ENCODE data around the gene RAP1GAP2.

The RAP1GAP2 gene

DNA sequence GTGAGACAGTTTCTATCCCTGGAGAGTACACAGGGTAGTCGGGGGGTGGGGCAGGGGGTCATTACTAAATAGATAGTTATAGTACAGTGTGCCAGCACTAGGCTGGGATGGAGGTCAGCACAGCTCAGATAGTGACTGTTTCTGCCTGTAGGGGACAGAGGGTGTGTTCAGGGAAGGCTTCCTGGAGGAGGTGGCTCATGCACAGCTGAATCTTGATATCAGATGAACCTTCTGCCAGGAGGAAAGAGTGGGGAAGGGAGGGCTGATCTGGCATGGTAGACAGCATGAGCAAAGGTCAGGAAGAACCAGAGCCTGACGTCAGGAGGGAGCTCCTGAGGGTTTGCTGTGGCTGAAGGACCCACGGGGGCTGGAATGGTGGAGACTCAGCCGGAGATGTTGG, 210.6 kb downstream of the RAP1GAP2 start:
- Histone ChIP-seq H3K4me3 (ENCODE audit: low read depth, low read length) (no peak overlapping the region), H3K36me3 (peaks cover 32% of the 10 kb centered on the region), H3K4me1 (peaks cover 26% of the 10 kb centered on the region), H3K27me3 (no peaks in the 10 kb centered on the region), H3K9me3 (no peaks in the 10 kb centered on the region)
- no peak for DNase-seq
- TF ChIP-seq, protein P1, sequence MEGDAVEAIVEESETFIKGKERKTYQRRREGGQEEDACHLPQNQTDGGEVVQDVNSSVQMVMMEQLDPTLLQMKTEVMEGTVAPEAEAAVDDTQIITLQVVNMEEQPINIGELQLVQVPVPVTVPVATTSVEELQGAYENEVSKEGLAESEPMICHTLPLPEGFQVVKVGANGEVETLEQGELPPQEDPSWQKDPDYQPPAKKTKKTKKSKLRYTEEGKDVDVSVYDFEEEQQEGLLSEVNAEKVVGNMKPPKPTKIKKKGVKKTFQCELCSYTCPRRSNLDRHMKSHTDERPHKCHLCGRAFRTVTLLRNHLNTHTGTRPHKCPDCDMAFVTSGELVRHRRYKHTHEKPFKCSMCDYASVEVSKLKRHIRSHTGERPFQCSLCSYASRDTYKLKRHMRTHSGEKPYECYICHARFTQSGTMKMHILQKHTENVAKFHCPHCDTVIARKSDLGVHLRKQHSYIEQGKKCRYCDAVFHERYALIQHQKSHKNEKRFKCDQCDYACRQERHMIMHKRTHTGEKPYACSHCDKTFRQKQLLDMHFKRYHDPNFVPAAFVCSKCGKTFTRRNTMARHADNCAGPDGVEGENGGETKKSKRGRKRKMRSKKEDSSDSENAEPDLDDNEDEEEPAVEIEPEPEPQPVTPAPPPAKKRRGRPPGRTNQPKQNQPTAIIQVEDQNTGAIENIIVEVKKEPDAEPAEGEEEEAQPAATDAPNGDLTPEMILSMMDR (IDR thresholded peaks at IDR 0.05; ENCODE audit: low read depth, low read length), result no peak

DNA sequence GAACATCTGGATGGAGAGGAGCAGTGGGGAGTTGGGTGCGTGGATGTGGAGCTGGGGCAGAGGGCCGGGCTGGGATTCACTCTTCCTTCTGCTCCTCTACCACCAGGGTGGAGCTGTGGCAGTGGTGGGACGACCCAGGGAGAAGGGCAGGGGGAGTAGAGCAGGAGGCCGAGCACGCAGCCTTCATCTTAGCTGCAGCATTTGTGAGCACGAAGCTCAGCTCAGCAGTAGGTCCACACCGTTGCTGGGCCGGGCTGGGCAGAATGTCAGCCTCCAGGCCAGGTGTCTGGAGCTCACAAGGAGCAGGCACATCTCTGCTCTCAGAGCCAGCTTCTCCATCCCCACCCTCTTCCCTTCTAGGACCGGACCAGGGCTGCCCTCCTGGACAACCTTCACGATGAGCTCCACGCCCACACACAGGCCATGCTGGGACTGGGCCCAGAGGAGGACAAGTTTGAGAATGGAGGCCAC, 211.4 kb downstream of the RAP1GAP2 start:
- Histone ChIP-seq H3K4me1 (peaks cover 22% of the 10 kb centered on the region), H3K27me3 (no peaks in the 10 kb centered on the region), H3K4me3 (ENCODE audit: low read depth, low read length) (no peak overlapping the region), H3K36me3 (peaks cover 31% of the 10 kb centered on the region), H3K9me3 (no peaks in the 10 kb centered on the region)
- no peak for DNase-seq
- TF ChIP-seq, protein P1 (IDR thresholded peaks at IDR 0.05; ENCODE audit: low read depth, low read length), result no peak

DNA sequence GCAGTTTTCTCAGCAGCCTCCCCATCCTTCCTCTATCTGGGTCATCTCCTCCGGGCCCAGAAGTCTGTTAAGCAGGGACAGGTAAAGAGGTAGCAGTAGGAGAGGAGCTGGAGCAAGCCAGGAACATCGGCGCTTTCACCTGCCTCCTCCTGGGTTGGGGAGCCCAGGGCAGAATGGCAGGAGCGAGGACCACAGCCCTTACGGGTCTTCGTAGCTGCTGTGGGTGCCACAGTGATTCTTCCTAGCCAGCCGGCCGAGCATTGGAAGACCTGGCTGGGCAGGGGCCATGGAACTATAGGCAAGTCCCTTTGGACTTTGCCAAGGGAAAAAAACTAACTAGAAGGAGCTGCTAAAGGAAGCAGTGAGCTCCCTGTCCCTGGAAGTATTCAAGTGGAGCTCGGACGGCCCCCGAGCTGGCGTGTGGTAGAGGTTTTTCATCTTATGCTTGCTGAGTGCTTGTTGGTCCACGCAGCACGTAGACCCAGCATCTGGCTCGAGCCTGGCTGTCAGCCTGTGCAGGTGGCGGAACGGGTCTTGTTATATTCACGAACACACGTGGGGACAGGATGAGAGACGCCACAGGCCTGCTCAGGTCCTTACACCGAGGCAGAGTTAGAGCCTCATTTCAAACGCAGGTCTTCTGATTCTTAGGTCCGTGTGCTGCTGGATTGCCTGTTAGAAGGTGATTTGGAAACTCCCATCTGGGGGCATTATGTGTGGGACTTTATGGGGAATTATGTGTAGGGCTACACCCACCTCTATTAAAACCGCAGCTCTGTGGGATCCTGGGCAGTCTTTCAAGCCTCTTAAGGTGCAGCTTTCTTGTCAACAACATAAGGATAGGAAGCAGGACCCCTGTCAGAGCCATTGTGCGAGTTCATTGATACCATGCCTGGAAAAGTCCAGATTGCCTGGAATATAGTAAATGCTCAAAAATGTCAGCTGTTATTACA, 212.4 kb downstream of the RAP1GAP2 start:
- no peak overlapping the region for H3K4me3 ChIP-seq (ENCODE audit: low read depth, low read length)
- no peaks in the 10 kb centered on the region for H3K9me3 ChIP-seq
- TF ChIP-seq, protein P1 (IDR thresholded peaks at IDR 0.05; ENCODE audit: low read depth, low read length), result no peak
- peaks cover 28% of the 10 kb centered on the region for H3K36me3 ChIP-seq
- no peak for DNase-seq
- peaks cover 12% of the 10 kb centered on the region for H3K4me1 ChIP-seq
- H3K27me3 ChIP-seq, result no peaks in the 10 kb centered on the region

DNA sequence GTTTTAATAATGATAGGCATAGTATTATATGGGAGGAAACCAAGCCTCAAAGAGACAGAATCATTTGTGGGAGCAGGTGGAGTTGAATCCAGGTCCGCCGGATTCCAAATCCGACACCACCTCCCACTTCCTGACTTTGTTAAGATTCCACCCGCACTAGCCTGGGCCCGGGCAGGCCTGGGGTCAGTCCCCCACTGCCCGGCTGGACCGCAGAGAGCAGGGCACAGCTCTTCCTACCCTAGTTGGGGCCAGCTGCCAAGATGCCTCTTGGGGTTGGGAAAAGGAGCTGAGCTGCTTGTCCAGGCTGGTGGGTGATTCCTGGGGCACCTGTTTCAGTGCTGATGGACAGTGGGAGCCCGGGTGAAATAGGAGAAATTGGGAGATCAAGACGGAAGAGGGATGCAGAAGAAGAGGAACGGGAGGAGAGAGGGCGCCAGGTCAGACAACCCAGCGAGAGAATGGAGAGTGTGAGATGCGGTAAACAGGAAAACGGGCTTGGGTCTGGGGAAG, 213.2 kb downstream of the RAP1GAP2 start:
- Histone ChIP-seq H3K4me1 (peaks cover 9% of the 10 kb centered on the region), H3K9me3 (no peaks in the 10 kb centered on the region), H3K27me3 (no peaks in the 10 kb centered on the region), H3K4me3 (ENCODE audit: low read depth, low read length) (no peak overlapping the region), H3K36me3 (peaks cover 28% of the 10 kb centered on the region)
- no peak for DNase-seq
- TF ChIP-seq, protein P1 (IDR thresholded peaks at IDR 0.05; ENCODE audit: low read depth, low read length), result no peak

DNA sequence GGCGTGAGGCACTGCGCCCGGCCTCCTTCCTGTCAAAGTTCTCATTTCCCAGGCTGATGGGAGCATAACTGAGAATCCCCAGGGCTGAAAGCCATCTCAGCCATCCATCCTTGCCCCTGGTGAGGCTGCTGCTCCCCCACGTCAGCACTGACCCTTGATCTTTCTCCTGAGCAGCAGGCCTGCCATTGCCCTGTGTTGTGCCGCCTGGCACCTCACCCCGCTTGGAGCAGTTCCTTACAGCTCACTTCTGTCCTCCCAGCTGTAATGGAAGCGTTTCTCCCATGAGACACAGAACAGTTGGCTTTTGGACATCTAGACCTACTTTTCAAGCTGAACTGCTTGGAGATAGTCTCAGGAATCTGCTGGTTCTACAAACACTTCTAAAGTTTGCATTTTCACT, 215.7 kb downstream of the RAP1GAP2 start:
- TF ChIP-seq, protein P1 (IDR thresholded peaks at IDR 0.05; ENCODE audit: low read depth, low read length), result no peak
- H3K36me3 ChIP-seq, result peaks cover 19% of the 10 kb centered on the region

More for the DNA sequence above, 215.7 kb downstream of the RAP1GAP2 start:
- no peaks in the 10 kb centered on the region for H3K9me3 ChIP-seq
- H3K4me1 ChIP-seq, result no peaks in the 10 kb centered on the region
- H3K4me3 ChIP-seq (ENCODE audit: low read depth, low read length), result no peak overlapping the region
- no peaks in the 10 kb centered on the region for H3K27me3 ChIP-seq
- DNase-seq, result no peak
